GM23338 (cell line): ENCODE data around the gene SDHAF4. TPM values are rescaled to one million over a fixed set of nuclear protein-coding genes. Genes with fewer than 3 reads are reported as not detected.
"Not testable (repeated sequence)": the region's sequence is repeated elsewhere in the genome, so short reads cannot be mapped to it uniquely, and the experiment has no call there.

Experiments used
- ATAC-seq: fragments of 200-7000 bp; cut with Tn5 transposase; 3 replicates; pipeline ENCODE4 v1.9.1; 2020
- DNase-seq: peaks from one replicate; pipeline ENCODE4 v3.0.0-alpha.2; 2015; ENCODE audit warnings: low spot score
- H2AFZ ChIP-seq: fragments of 200-600 bp; sonication (generic); 2 replicates; pipeline ENCODE4 v1.8.0; 2016; ENCODE audit warnings: antibody characterized with exemption, mild to moderate bottlenecking, moderate library complexity
- H3F3A ChIP-seq: fragments of 200-600 bp; sonication (generic); replicated peaks from 2 replicates; pipeline ENCODE4 v1.8.0; 2017; ENCODE audit warnings: antibody characterized with exemption, mixed run types, low read depth
- H3K27ac ChIP-seq: fragments of 200-600 bp; sonication (generic); 2 replicates; pipeline ENCODE4 v1.6.1; 2016; ENCODE audit warnings: low read depth
- H3K27me3 ChIP-seq: fragments of 200-600 bp; sonication (generic); 2 replicates; pipeline ENCODE4 v1.8.0; 2016; ENCODE audit warnings: mild to moderate bottlenecking, mixed run types, moderate library complexity; ENCODE audit not compliant: insufficient read depth
- H3K36me3 ChIP-seq: fragments of 200-600 bp; sonication (generic); 2 replicates; pipeline ENCODE4 v1.8.0; 2016; ENCODE audit warnings: mild to moderate bottlenecking; ENCODE audit not compliant: insufficient read depth
- H3K4me1 ChIP-seq: fragments of 200-600 bp; sonication (generic); 2 replicates; pipeline ENCODE4 v1.8.0; 2016; ENCODE audit warnings: mild to moderate bottlenecking, moderate library complexity; ENCODE audit not compliant: insufficient read depth
- H3K4me2 ChIP-seq: fragments of 200-600 bp; sonication (generic); 2 replicates; pipeline ENCODE4 v1.7.1; 2017; ENCODE audit warnings: mixed run types
- H3K4me3 ChIP-seq: fragments of 200-600 bp; sonication (generic); 2 replicates; pipeline ENCODE4 v1.6.1; 2016; ENCODE audit warnings: mixed run types
- H3K79me2 ChIP-seq: fragments of 200-600 bp; sonication (generic); replicated peaks from 2 replicates; pipeline ENCODE4 v1.8.0; 2017; ENCODE audit warnings: mild to moderate bottlenecking; ENCODE audit not compliant: insufficient read depth
- H3K9me2 ChIP-seq: fragments of 200-600 bp; sonication (generic); 2 replicates; pipeline ENCODE4 v1.8.0; 2017; ENCODE audit not compliant: insufficient read depth
- H4K20me1 ChIP-seq: fragments of 200-600 bp; sonication (generic); replicated peaks from 2 replicates; pipeline ENCODE4 v1.8.0; 2017; ENCODE audit warnings: mild to moderate bottlenecking; ENCODE audit not compliant: insufficient read depth
- H3K27ac Mint-ChIP-seq: 2 replicates; pipeline ENCODE4 v1.8.0; 2020; ENCODE audit warnings: inconsistent platforms, mild to moderate bottlenecking, moderate library complexity, mixed read lengths
- H3K27me3 Mint-ChIP-seq: 3 replicates; pipeline ENCODE4 v1.8.0; 2022; ENCODE audit warnings: low read depth, mild to moderate bottlenecking, moderate library complexity, mixed read lengths, inconsistent platforms; ENCODE audit not compliant: insufficient read depth, poor library complexity
- H3K36me3 Mint-ChIP-seq: 3 replicates; pipeline ENCODE4 v1.8.0; 2021; ENCODE audit warnings: low read depth, mild to moderate bottlenecking, inconsistent platforms, moderate library complexity, mixed read lengths
- H3K4me1 Mint-ChIP-seq: 3 replicates; pipeline ENCODE4 v1.8.0; 2020; ENCODE audit warnings: mild to moderate bottlenecking, inconsistent platforms, mixed read lengths
- H3K4me3 Mint-ChIP-seq: 3 replicates; pipeline ENCODE4 v1.8.0; 2021; ENCODE audit warnings: moderate library complexity, mild to moderate bottlenecking, inconsistent platforms, mixed read lengths
- H3K9me3 Mint-ChIP-seq: 3 replicates; pipeline ENCODE4 v1.8.0; 2020; ENCODE audit warnings: moderate library complexity, mild to moderate bottlenecking, inconsistent platforms, mixed read lengths
- EZH2phosphoT487 ChIP-seq: fragments of 200-600 bp; sonication (generic); IDR thresholded peaks from one replicate; pipeline ENCODE4 v1.8.1; 2018; ENCODE audit warnings: antibody characterized with exemption; ENCODE audit not compliant: unreplicated experiment
- JUNB ChIP-seq: IDR thresholded peaks from one replicate; pipeline ENCODE4 v1.6.1; 2016; ENCODE audit warnings: antibody characterized with exemption; ENCODE audit not compliant: unreplicated experiment
- NANOG ChIP-seq: IDR thresholded peaks from 2 replicates; pipeline ENCODE4 v1.6.1; 2016; ENCODE audit warnings: antibody characterized with exemption, borderline replicate concordance
- POLR2AphosphoS5 ChIP-seq: IDR thresholded peaks from 2 replicates; pipeline ENCODE4 v1.6.1; 2016; ENCODE audit warnings: antibody characterized with exemption, low read depth
- ZNF114 ChIP-seq: fragments of 250-450 bp; sonication (Bioruptor Pico); IDR thresholded peaks from 2 replicates; pipeline ENCODE4 v1.5.0; 2020; ENCODE audit warnings: mild to moderate bottlenecking, moderate library complexity
- ZNF331 ChIP-seq: fragments of 250-450 bp; sonication (Bioruptor Pico); IDR thresholded peaks from 2 replicates; pipeline ENCODE4 v1.5.0; 2020; ENCODE audit warnings: low read depth, mild to moderate bottlenecking, moderate library complexity
- polyA plus RNA-seq: library from polyadenylated mRNA; unstranded; fragments of >200 nt; fragmentation: Nextera tagmentation; extraction: Ambion mirVana; gene quantifications from 2 replicates; pipeline ENCODE4 v1.2.1, GENCODE V29; 2016
- total RNA-seq: library from RNA; depleted of rRNA; stranded (reverse); fragments of >200 nt; shearing (Covaris generic); gene quantifications from 2 replicates; pipeline ENCODE4 v1.2.3, GENCODE V29; 2014
- TF ChIP-seq, protein P1 (sequence below), 2 experiments: fragments of 200-600 bp in 1 of 2; sonication (generic) in 1 of 2; conservative IDR thresholded peaks; 2 replicates each; pipeline versions ENCODE4 v1.5.1 to v1.6.1; 2016 to 2017; ENCODE audit warnings: antibody characterized with exemption in 2 of 2, low read depth in 2 of 2, mild to moderate bottlenecking in 2 of 2, moderate library complexity in 1 of 2
- TF ChIP-seq, protein P2 (sequence below): fragments of 250-450 bp; sonication (Bioruptor Pico); IDR thresholded peaks from 2 replicates; pipeline ENCODE4 v1.5.0; 2020; ENCODE audit warnings: mild to moderate bottlenecking, moderate library complexity

The SDHAF4 gene
- total and polyA plus RNA-seq, 2 experiments from 2014 or later: 12.2 to 30.4 TPM

GRCh38 chr6:70607371-70607770 lies 40.6 kb downstream of the SDHAF4 start:
- H3K27ac Mint-ChIP-seq, DNase-seq, H3K36me3 ChIP-seq, H3K4me3 ChIP-seq, H2AFZ ChIP-seq, H3K27ac ChIP-seq, H3K27me3 ChIP-seq, H3F3A ChIP-seq, H3K9me2 ChIP-seq, H3K4me1 ChIP-seq, H3K27me3 Mint-ChIP-seq, H3K4me2 ChIP-seq, H4K20me1 ChIP-seq, ATAC-seq, H3K4me3 Mint-ChIP-seq, H3K4me1 Mint-ChIP-seq, H3K79me2 ChIP-seq: not testable (repeated sequence)
- Mint-ChIP-seq H3K9me3 (peaks cover 19% of the 10 kb centered on the region), H3K36me3 (peaks cover 15% of the 10 kb centered on the region)

DNA sequence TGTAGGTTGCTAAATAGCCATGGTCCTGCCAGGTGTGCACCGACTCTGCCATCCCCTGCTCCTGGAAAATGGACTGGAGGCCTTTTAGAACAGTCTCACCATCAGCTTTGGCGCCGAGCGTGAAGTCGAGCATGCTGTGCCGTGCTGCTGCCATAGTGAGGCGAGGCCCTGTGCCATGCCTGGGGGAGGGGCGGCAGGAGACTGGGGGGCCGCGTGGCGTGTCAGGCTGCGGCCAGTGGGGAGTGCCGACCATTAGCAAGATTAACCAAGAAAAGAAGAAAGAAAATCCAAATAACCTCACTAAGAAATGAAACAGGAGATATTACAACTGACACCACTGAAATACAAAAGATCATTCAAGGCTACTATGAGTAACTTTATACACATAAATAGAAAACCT lies 42.5 kb downstream of the SDHAF4 start:
- not testable (repeated sequence) for H3K4me2 ChIP-seq, H3K27me3 ChIP-seq, H3K9me3 Mint-ChIP-seq, H3K4me1 ChIP-seq, H3K9me2 ChIP-seq, H3K27me3 Mint-ChIP-seq, H2AFZ ChIP-seq, DNase-seq, H3K79me2 ChIP-seq, H3K27ac Mint-ChIP-seq, H3K4me3 Mint-ChIP-seq, ATAC-seq, H3K27ac ChIP-seq, H3K36me3 ChIP-seq, H3F3A ChIP-seq, H3K36me3 Mint-ChIP-seq, H3K4me3 ChIP-seq, H3K4me1 Mint-ChIP-seq, H4K20me1 ChIP-seq

GRCh38 chr6:70616728-70617260 lies 50.1 kb downstream of the SDHAF4 start:
- H3K4me1 Mint-ChIP-seq: no peaks in the 10 kb centered on the region
- no peaks in the 10 kb centered on the region for H3K27me3 ChIP-seq

More at GRCh38 chr6:70616728-70617260, 50.1 kb downstream of the SDHAF4 start:
- TF ChIP-seq NANOG: no peak
- no peak for TF ChIP-seq EZH2phosphoT487
- TF ChIP-seq ZNF114 (CRISPR knock-in tag): no peak
- TF ChIP-seq, protein P1, sequence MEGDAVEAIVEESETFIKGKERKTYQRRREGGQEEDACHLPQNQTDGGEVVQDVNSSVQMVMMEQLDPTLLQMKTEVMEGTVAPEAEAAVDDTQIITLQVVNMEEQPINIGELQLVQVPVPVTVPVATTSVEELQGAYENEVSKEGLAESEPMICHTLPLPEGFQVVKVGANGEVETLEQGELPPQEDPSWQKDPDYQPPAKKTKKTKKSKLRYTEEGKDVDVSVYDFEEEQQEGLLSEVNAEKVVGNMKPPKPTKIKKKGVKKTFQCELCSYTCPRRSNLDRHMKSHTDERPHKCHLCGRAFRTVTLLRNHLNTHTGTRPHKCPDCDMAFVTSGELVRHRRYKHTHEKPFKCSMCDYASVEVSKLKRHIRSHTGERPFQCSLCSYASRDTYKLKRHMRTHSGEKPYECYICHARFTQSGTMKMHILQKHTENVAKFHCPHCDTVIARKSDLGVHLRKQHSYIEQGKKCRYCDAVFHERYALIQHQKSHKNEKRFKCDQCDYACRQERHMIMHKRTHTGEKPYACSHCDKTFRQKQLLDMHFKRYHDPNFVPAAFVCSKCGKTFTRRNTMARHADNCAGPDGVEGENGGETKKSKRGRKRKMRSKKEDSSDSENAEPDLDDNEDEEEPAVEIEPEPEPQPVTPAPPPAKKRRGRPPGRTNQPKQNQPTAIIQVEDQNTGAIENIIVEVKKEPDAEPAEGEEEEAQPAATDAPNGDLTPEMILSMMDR (conservative IDR thresholded peaks at IDR 0.05; ENCODE audit: low read depth in 2 of 2): no peak
- TF ChIP-seq POLR2AphosphoS5: no peak
- no peak for TF ChIP-seq ZNF331
- TF ChIP-seq, protein P2, sequence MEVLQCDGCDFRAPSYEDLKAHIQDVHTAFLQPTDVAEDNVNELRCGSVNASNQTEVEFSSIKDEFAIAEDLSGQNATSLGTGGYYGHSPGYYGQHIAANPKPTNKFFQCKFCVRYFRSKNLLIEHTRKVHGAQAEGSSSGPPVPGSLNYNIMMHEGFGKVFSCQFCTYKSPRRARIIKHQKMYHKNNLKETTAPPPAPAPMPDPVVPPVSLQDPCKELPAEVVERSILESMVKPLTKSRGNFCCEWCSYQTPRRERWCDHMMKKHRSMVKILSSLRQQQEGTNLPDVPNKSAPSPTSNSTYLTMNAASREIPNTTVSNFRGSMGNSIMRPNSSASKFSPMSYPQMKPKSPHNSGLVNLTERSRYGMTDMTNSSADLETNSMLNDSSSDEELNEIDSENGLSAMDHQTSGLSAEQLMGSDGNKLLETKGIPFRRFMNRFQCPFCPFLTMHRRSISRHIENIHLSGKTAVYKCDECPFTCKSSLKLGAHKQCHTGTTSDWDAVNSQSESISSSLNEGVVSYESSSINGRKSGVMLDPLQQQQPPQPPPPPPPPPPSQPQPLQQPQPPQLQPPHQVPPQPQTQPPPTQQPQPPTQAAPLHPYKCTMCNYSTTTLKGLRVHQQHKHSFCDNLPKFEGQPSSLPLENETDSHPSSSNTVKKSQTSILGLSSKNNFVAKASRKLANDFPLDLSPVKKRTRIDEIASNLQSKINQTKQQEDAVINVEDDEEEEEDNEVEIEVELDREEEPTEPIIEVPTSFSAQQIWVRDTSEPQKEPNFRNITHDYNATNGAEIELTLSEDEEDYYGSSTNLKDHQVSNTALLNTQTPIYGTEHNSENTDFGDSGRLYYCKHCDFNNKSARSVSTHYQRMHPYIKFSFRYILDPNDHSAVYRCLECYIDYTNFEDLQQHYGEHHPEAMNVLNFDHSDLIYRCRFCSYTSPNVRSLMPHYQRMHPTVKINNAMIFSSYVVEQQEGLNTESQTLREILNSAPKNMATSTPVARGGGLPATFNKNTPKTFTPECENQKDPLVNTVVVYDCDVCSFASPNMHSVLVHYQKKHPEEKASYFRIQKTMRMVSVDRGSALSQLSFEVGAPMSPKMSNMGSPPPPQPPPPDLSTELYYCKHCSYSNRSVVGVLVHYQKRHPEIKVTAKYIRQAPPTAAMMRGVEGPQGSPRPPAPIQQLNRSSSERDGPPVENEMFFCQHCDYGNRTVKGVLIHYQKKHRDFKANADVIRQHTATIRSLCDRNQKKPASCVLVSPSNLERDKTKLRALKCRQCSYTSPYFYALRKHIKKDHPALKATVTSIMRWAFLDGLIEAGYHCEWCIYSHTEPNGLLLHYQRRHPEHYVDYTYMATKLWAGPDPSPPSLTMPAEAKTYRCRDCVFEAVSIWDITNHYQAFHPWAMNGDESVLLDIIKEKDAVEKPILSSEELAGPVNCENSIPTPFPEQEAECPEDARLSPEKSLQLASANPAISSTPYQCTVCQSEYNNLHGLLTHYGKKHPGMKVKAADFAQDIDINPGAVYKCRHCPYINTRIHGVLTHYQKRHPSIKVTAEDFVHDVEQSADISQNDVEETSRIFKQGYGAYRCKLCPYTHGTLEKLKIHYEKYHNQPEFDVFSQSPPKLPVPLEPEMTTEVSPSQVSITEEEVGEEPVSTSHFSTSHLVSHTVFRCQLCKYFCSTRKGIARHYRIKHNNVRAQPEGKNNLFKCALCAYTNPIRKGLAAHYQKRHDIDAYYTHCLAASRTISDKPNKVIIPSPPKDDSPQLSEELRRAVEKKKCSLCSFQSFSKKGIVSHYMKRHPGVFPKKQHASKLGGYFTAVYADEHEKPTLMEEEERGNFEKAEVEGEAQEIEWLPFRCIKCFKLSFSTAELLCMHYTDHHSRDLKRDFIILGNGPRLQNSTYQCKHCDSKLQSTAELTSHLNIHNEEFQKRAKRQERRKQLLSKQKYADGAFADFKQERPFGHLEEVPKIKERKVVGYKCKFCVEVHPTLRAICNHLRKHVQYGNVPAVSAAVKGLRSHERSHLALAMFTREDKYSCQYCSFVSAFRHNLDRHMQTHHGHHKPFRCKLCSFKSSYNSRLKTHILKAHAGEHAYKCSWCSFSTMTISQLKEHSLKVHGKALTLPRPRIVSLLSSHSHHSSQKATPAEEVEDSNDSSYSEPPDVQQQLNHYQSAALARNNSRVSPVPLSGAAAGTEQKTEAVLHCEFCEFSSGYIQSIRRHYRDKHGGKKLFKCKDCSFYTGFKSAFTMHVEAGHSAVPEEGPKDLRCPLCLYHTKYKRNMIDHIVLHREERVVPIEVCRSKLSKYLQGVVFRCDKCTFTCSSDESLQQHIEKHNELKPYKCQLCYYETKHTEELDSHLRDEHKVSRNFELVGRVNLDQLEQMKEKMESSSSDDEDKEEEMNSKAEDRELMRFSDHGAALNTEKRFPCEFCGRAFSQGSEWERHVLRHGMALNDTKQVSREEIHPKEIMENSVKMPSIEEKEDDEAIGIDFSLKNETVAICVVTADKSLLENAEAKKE (CRISPR knock-in tag): no peak
- TF ChIP-seq JUNB: no peak
- Histone ChIP-seq H3K79me2 (no peaks in the 10 kb centered on the region), H2AFZ (no peak overlapping the region; the same call in 1 of the 2 replicates), H3K36me3 (no peaks in the 10 kb centered on the region), H3K4me2 (no peak overlapping the region), H3K4me1 (no peaks in the 10 kb centered on the region), H3K9me2 (no peaks in the 10 kb centered on the region), H3F3A (no peaks in the 10 kb centered on the region), H3K4me3 (no peak overlapping the region), H3K27ac (no peak overlapping the region), H4K20me1 (no peaks in the 10 kb centered on the region)
- Mint-ChIP-seq H3K4me3 (no peak overlapping the region), H3K27ac (no peak overlapping the region), H3K27me3 (no peaks in the 10 kb centered on the region), H3K36me3 (no peaks in the 10 kb centered on the region), H3K9me3 (no peaks in the 10 kb centered on the region)
- ATAC-seq (no peak), DNase-seq (no peak)
